WI38 (cell line): Measurements from ENCODE around the gene OR2B3.
"Not testable (repeated sequence)": the region's sequence is repeated elsewhere in the genome, so short reads cannot be mapped to it uniquely, and the experiment has no call there.

Source experiments
- H3K4me3 ChIP-seq: 2 replicates; pipeline ENCODE4 v1.5.1; 2011; ENCODE audit warnings: low read depth, mild to moderate bottlenecking, control low read depth, low read length
- TF ChIP-seq, protein P1 (sequence below): IDR thresholded peaks from 2 replicates; pipeline ENCODE4 v1.5.1; 2012; ENCODE audit warnings: low read depth, mild to moderate bottlenecking, control low read depth, low read length

OR2B3 gene, protein sequence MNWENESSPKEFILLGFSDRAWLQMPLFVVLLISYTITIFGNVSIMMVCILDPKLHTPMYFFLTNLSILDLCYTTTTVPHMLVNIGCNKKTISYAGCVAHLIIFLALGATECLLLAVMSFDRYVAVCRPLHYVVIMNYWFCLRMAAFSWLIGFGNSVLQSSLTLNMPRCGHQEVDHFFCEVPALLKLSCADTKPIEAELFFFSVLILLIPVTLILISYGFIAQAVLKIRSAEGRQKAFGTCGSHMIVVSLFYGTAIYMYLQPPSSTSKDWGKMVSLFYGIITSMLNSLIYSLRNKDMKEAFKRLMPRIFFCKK

GRCh38 chr6:29087213-29087612 lies at the start of gene OR2B3:
Gene OR2B3, minus strand, starts transcription at chr6:29087313. Its CDS starts 65 bp downstream, at chr6:29087248.
- TF ChIP-seq, protein P1, sequence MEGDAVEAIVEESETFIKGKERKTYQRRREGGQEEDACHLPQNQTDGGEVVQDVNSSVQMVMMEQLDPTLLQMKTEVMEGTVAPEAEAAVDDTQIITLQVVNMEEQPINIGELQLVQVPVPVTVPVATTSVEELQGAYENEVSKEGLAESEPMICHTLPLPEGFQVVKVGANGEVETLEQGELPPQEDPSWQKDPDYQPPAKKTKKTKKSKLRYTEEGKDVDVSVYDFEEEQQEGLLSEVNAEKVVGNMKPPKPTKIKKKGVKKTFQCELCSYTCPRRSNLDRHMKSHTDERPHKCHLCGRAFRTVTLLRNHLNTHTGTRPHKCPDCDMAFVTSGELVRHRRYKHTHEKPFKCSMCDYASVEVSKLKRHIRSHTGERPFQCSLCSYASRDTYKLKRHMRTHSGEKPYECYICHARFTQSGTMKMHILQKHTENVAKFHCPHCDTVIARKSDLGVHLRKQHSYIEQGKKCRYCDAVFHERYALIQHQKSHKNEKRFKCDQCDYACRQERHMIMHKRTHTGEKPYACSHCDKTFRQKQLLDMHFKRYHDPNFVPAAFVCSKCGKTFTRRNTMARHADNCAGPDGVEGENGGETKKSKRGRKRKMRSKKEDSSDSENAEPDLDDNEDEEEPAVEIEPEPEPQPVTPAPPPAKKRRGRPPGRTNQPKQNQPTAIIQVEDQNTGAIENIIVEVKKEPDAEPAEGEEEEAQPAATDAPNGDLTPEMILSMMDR: no peak

DNA sequence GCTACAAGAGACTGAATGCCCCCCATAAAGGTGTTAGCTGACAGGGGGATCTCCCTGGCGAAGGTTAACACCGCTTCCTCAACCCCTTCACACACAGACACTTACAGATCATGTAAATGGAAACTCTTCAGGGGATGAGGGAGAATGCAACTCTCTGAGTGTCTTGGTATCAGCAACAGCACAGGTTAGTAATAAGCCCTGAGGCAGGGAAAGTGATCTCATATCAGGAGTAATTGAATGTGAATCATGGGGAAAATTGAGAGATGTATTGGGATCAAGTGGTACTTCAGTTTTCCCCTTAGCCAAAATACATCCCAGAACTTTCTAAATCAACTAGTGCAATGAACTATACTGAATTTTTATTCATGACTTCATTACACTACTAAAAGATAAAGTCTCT lies 44.6 kb upstream of the OR2B3 start:
- H3K4me3 ChIP-seq: no peak overlapping the region
- TF ChIP-seq, protein P1: no peak

More at GRCh38 chr6:29087213-29087612, at the start of gene OR2B3:
- no peak within 1 kb of the TSS for H3K4me3 ChIP-seq

DNA sequence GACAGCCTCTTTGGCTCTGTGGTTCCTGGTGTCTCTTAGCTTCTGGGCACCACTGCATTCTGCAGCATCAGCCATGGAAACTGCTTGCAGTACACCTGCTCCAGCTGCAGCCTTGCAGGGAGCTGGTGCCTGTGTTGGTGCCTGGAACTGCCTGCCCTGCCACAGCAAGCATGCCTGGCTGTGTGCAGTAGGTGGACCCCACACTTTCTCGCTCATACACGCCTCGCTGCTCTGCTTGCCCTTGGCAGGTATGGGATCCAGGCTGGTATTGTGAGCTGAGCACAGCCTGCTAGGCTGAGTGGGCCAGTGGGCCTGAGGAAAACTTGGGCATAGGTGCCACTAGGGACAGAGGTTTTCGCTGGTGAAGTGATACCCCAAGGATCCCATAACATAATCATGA lies 43.5 kb upstream of the OR2B3 start:
- TF ChIP-seq, protein P1: no peak

DNA sequence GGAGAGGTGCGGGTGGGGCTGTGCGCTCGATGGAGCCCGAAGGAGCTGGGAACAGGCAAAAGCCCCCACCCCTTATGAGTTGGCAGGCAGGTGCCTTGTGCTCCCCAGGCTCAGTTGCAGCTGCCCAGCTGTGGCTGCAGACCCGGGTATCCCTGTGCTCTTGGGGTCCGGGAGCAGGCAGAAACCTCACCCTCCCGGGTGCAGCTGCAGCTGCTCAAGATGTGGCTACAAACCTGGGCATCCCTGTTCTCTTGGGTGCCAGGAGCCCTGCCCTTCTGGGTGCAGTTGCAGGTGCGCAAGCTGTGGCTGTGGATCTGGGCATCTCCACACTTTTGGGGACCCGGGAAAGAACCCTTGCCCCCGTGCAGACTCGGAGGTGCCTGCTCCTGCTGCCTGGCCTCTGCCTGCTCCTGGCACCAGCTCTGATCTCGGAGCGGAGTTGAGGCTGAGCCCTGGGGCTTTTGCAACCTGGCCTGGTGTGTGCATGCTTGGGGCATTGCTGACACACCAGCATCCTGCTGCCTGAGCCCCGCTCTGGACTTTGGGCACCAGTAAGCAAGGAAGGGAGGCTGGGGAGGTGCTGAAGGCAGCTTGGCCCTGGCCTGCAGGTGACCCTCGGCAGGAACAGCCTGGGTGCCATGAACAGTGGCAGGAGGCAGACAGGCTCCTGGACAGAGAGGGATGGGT lies 42.4 kb upstream of the OR2B3 start:
- TF ChIP-seq, protein P1: no peak
- no peak overlapping the region for H3K4me3 ChIP-seq

More for the DNA sequence above, 43.5 kb upstream of the OR2B3 start:
- no peak overlapping the region for H3K4me3 ChIP-seq

GRCh38 chr6:29114964-29115363 lies 27.9 kb upstream of the OR2B3 start:
- H3K4me3 ChIP-seq: not testable (repeated sequence)

DNA sequence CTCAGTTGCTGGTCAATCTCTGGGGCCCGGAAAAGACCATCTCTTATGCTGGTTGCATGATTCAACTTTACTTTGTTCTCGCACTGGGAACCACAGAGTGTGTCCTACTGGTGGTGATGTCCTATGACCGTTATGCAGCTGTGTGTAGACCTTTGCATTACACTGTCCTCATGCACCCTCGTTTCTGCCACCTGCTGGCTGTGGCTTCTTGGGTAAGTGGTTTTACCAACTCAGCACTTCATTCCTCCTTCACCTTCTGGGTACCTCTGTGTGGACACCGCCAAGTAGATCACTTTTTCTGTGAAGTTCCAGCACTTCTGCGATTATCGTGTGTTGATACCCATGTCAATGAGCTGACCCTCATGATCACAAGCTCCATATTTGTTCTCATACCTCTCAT lies 25.0 kb upstream of the OR2B3 start:
- TF ChIP-seq, protein P1: no peak
- H3K4me3 ChIP-seq: no peak overlapping the region

- TF ChIP-seq, protein P1: no peak
Measured at GRCh38 chr6:29107758-29108157, 20.6 kb upstream of the OR2B3 start, which contains the start of gene OR2J3. Gene OR2J3, plus strand, starts transcription at chr6:29108058. Its CDS starts 3,833 bp downstream, at chr6:29111891.

More at GRCh38 chr6:29107758-29108157, 20.6 kb upstream of the OR2B3 start, which contains the start of gene OR2J3:
- no peak within 1 kb of the TSS for H3K4me3 ChIP-seq
